KG1 (cell line): ENCODE results near the gene RAMACL.

Source experiments
- DNase-seq: peaks from one replicate; lab custom pipeline; 2025; lab: John Stamatoyannopoulos, UW

Gene RAMACL

DNA sequence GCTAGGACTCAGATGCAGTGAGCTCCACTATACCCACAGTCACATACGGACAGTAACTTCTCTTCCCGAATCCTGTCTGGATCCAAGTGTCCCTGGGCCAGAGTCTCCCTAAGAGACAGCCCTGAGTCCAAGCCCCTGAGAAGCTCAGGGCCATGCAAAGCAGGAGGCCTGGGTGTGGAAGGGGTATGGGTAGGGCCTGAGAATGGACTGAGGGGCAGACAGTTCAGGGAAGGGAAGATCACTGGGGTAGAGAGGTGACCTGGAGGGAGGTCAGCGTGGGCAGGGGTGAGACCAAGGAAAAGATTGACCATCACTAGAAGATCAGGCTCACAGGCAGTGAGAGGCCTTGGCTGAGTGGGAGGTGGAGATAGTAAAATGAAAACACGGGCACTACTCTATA lies 31.8 kb upstream of the RAMACL start:
- DNase-seq, result no peak

DNA sequence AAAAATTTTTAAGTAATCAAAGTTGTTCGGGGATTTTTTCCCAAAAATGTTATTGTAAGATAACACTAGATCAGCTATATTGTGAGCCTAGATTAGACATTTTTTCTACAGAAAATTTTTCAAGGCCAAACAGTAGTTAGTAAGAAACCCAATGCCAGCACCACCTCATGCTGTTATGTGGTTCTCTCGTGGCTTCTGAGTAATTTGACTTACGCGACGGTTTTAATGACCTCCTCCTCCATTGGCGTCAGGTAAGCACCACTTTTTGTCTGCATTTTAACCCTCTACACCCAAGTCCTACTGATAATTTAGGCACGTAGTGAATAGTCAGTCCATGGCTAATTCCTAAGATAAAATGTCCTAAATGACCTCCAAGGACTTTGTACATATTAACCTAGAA lies 30.9 kb upstream of the RAMACL start:
- DNase-seq, result no peak

DNA sequence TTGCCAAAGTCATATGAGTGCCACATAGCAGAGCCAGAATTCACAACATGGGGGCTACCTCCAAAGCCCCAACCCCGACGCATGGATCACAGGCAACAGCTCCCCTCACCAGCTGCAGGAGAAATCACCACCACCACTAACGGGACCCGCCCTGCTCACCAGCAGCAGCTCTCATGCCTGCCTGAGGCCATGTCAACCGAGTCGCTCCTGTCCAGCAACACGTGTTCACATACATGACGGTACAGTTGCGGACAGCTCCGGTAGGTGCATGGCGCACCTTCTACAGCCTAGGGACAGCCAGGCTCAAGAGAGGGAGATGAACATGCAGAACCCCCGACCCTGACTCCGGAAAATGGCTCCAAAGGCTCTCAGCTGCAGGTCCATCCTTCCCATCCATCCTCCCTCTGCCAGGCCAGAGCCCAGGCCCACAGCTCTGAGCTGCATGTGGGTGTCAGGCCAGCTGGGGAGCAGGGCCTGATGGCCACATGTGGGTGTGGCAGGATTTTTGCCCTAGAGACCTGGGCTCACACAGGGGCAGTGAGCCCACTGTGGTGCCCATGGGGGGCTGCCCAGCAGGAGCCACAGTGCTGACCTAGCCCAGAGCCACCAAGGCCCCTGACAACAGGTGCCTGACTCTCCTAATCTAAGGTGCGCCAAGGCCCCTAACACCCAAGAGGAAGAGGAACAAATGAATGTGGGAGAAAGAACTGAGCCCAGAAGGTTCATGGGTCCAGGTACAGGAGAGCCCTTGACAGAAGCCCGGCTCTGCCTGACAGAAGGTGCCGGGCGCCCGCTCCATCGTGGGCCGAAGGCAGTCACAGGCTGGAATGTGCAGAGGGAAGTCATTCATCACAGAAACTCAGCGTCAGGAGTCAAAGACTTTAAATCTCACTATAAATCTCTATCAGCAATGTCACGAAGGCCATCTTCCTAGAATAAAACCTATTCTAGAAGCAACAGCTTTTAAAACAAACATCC lies 30.1 kb upstream of the RAMACL start:
- DNase-seq, result no peak

GRCh38 chr6:166615059-166615770 lies 28.7 kb upstream of the RAMACL start:
- DNase-seq, result no peak

- no peak for DNase-seq
Observed at GRCh38 chr6:166614589-166614988, 28.1 kb upstream of the RAMACL start.

DNA sequence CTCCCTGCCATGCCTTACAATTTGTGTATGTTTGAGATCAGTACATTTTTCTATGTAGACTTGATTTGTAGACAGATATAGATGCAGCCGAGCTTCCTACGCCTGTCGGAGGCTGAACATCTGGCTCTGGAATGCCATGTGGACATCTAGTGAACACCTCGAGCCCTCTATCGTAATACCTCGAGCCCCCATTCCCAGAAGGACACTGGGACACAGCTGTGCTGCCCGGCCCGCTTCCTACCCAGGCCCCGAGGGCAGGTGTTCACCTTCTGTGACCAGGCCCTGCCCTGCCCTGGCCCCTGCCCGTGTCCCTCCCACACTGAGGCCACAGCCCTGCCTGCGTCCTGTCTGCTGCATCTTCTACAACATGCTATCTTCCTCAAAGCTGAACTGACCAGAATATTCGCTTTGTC lies 27.7 kb upstream of the RAMACL start:
- no peak for DNase-seq

- DNase-seq, result no peak
Observed at GRCh38 chr6:166613027-166613426, 26.5 kb upstream of the RAMACL start.

DNA sequence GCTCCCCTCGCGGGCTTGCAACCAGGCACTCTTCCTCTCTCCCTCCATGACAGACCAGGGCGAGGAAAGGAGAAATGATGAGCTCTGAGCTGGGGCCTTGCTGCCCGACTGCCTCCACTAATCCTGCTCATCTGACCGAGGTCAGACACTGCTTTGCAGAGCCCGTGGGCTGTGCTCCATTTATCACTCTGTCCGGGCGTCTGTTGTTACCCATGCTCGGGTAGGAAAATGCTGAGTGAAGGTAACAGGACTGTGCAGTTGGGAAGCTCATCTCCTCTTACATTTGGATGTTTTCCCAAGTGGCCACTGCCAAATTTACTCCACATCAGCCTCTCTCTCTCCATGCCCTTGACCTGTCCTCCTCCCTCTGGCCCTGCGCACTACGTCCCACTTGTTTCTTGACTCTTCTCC lies 26.0 kb upstream of the RAMACL start:
- no peak for DNase-seq

DNA sequence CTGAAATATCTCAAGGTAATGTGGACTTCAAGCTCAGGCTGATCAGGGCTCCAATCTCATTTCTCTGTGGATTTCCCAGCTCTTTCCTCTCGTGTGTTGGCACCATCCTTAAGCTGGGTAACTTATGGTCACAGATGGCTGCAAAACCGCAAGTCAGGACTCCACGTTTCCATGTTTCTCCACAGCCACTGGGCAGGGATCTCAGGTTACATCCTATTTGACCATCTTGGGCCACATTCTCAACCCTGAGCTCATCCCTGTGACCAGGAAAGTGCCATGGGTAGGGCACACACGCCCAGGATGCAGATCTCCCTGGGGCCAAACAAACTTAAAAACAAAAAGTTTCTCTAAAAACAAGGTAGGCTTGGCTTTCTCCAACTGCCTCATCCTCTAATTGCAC lies 25.2 kb upstream of the RAMACL start:
- DNase-seq, result no peak

DNA sequence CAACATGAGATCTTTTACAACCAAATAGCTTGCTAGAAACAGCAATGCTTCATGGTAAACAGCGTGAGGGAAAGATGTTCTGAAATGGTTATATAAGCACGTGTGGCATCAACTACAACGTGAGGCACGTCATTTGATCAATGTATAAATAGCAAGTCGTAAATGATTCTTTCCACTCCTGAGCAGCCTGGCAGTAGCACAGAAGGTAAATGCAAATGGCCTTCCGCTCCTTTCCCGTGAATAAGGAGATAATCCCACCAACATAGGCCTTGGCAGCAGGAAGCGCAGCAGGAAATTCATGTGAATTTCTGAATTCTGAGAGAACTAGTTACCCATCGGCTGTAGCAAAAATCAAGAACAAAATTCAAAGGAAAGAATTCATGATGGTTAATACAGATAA lies 23.6 kb upstream of the RAMACL start:
- no peak for DNase-seq

DNA sequence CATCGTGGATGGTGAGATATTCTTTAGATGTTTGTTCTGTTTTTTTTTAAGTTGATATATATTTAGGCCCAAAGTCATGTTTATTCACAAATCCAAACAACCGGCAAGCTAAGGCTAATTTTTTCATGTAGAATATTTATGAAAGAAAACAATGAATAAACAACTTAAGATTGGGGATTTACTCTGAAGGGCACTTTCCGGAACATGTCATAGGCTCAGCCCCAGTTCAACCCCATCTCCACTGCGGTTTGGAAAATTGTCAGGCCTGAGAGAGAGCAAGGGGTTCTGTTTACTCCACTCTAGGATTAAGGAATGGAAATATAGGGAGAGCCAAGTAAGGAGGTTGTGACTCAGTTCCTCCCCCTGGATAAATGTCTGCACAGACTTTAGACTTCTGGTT lies 22.3 kb upstream of the RAMACL start:
- DNase-seq, result no peak

GRCh38 chr6:166605752-166606151 lies 19.3 kb upstream of the RAMACL start:
- no peak for DNase-seq

DNA sequence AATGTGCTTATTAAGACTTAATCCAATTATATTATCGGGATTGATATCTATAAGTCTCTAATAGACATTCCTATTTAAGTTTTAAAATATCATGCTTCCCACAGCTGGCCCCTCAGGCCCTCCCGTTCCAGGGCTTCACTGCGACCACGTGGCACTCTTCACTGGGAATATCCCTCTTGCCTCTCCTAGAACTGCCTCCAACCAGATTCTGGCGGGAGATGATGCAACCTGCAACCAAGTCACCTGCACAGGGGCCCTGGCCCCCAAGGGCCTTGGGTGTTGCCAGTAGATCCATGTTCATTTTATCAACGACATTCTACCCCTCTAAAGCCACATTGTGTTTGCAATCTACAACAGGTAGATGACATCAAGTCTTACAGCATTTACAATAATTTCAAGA lies 18.4 kb upstream of the RAMACL start:
- DNase-seq, result no peak

DNA sequence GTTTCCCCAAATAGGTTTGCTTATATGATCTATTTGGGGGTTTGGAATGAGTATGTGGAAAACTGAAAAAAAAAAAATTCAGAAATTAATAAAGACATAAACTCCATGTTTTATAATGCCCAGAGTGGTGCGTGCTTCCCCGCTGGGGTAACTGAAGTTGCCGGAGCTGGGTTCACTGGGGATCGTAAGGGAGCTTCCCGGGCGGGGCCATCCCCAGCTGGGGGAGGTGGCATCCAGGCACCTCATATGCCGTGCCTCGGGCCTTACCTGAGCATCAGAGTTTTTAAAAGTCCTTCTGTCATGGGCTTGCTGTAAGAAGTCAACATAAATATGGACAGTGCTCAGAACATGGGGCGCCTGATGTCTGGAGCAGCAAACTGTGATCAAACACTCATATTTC lies 17.9 kb upstream of the RAMACL start:
- no peak for DNase-seq

GRCh38 chr6:166603043-166603690 lies 16.7 kb upstream of the RAMACL start:
- DNase-seq, result no peak

DNA sequence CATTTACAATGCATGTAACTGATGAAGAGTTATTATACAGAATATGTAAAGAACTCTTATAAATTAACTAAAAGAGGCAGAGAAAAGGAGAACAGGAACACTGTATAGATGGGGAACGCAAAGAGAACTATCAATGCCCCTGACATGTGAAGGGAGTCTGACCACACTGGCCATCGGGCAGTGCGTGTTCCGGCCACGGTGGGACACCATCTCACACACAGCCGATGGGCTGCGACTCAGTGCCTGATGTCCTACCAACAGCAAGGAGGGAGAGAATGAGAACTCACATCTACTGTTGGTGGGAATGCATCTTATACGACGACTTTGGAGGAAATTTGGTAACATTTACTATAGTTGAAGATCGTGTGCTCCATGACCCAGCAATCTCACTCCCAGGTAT lies 15.5 kb upstream of the RAMACL start:
- DNase-seq, result no peak

GRCh38 chr6:166600931-166601330 lies 14.5 kb upstream of the RAMACL start:
- no peak for DNase-seq

GRCh38 chr6:166599205-166599604 lies 12.7 kb upstream of the RAMACL start:
- no peak for DNase-seq

DNA sequence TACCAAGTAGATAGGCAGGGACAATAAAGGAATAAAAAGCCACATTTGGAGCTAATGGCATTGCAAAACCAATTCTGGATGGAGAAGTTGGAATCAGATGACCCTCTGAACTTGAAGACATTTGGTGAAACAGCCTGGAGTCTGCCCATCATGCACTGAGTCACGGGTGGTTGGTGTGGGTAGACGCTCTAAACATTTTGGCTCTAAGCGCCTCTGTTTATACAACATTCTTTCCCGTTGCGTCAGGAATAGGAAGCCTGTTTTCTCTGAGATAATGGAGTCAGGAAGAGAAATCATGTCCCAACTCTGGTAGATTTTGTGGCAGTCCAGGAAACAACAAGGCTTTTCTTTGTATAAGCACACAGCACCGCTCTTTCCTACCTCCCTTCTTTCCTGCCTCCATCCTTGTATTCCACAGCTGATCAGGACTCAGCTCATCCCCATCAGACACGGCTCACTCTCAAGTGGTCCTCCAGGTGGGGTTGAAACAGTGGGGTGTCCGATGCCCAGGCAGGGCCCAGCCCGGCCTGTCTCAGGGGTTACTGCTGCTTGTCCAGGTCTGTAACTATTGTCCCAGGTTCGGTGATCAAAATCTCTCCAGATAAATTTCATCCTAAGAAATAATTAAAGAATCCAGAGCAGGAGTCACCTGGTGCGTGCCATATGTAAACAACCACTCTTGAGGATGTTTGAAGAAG lies 12.1 kb upstream of the RAMACL start:
- DNase-seq, result no peak

DNA sequence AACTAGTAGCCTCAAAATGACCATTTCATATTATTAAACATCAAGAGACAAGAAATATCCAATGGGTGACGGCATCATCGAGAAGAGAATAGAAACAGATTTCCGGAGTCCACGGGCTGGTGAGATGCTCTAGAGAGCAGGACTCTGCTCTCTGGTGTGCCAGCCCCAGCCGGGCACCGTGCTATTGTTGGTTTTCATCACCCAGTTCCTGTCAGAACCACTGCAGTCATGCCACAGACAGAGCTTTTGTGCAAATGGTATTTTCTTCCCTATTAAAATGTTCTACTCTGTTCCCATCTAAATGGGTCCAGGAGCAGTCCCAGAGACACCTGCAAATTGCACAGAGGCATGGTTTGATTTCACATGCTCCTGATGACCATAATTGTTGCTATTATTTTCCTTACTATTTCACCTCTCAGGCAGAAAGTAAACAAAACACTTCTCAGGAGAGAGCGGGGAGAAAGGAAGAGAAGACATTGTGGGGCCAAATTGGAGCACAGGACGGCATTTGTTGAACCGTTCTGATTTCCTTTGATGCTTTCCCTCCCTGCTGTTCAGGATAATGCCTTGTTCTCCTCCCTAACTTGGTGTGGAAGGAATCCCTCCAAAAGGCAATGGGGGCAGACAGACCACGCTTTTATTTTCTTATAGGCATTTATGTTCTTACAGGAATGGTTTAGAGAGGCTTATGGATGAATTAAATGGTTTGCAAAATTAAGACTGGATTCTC lies 11.4 kb upstream of the RAMACL start:
- no peak for DNase-seq

DNA sequence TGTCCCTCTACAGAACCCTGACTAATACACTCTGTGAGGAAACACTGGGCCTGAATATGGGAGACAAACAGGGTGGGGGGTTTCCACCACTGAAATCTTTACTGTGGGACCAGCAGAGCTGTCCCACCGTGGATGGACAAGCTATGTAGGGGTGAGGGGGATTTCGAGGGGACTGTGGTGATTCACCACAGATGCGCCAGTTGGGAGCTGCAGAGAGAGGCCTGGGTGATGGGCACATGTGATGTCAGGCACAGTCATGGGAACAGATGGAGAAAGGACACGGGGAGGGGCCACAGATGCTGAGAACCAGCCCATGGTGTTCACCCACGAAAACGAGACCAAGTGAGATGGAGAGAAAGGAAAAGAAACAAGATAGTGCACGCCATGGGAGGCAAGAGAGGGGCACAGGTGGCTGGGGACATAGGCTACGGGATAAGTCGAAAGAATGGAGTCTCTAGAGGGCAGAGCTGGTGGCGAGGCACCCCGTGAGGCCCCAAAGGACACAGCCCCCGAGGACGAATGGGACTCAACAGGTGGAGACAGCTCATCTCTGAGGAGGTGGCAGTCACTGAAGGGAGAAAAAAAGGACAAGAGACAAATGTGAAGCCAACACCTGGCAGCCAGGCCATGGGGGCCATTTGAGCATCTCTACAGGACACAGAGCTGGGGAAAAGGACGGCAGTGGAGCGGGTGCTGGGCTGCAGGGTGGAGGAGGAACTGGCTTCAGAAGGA lies 10.5 kb upstream of the RAMACL start:
- no peak for DNase-seq
